ENCODE results near the gene ARTN. TPM values are rescaled to one million over a fixed set of nuclear protein-coding genes. Genes with fewer than 3 reads are reported as not detected.

Gene ARTN
- polyA plus RNA-seq, 3 donors: 0.15 TPM; not detected in 2

GRCh38 chr1:43936431-43937151, 3.0 kb downstream of the ARTN start:
- peak overlapping the region; percentile 61 for H2AFZ ChIP-seq (ENCODE audit: insufficient read depth, low read depth, low read length, poor library complexity, severe bottlenecking)
- intact Hi-C loops (cut with micrococcal nuclease): loop anchor here in 1 of 2 donors (10.0 kb wide), 1 partner anchor 402 kb away; the partner anchor contains the start of gene PTPRF
- H3K4me2 ChIP-seq (replicated peaks; ENCODE audit: extremely low read depth, low read length, poor library complexity, severe bottlenecking): peak overlapping the region; percentile 86
- Mint-ChIP-seq H3K4me3 (peak overlapping the region; percentile 62 to 77), H3K27me3 (ENCODE audit: low read depth in 3 of 3) (peaks cover 6 to 25% (median 11%) of the 10 kb centered on the region in 3 donors), H3K27ac (no peak overlapping the region), H3K36me3 (peaks cover 0 to 9% of the 10 kb centered on the region in 2 donors), H3K9me3 (no peaks in the 10 kb centered on the region), H3K4me1 (peaks cover 46% of the 10 kb centered on the region)
- no peaks in the 10 kb centered on the region for H4K20me1 ChIP-seq (ENCODE audit: insufficient read depth, low read length)
- peaks cover 0 to 7% of the 10 kb centered on the region in 2 donors for H3K27me3 ChIP-seq (ENCODE audit: control insufficient read depth in 2 of 2, insufficient read depth in 2 of 2, low read length in 2 of 2)
- TF ChIP-seq CTCF (IDR thresholded peaks at IDR 0.05): no peak
- no peaks in the 10 kb centered on the region for H3K36me3 ChIP-seq (replicated peaks in 1 of 2; ENCODE audit: control insufficient read depth in 1 of 2, insufficient read depth in 2 of 2, low read length in 2 of 2)
- peaks cover 13% of the 10 kb centered on the region for H3K79me2 ChIP-seq (ENCODE audit: insufficient read depth, low read length)
- H3K4me3 ChIP-seq (replicated peaks in 1 of 3; ENCODE audit: low read depth in 2 of 3, low read length in 3 of 3): peak overlapping the region in 2 of 3 experiments; percentile 2 to 68
- WGBS (ENCODE audit: insufficient coverage): 6% methylated on average over 54 of the region's 56 CpGs
- H3K27ac ChIP-seq (ENCODE audit: low read depth in 1 of 2, low read length in 2 of 2): no peak overlapping the region
- peak; percentile 42 to 49 (median 49) for DNase-seq
- peak overlapping the region; percentile 19 for H3K9ac ChIP-seq (ENCODE audit: insufficient read depth, low read length, poor library complexity, severe bottlenecking)
- H3K9me3 ChIP-seq (replicated peaks in 1 of 2; ENCODE audit: control insufficient read depth in 1 of 2, insufficient read depth in 1 of 2, low read length in 2 of 2): no peaks in the 10 kb centered on the region
- H3K4me1 ChIP-seq (ENCODE audit: control insufficient read depth in 1 of 2, insufficient read depth in 2 of 2, low read length in 2 of 2): peaks cover 35 to 39% of the 10 kb centered on the region in 2 donors

- intact Hi-C loops (cut with micrococcal nuclease): loop anchor here in 1 of 2 donors (10.0 kb wide), 1 partner anchor 403 kb away; the partner anchor contains the start of gene PTPRF
- H3K4me2 ChIP-seq (replicated peaks; ENCODE audit: extremely low read depth, low read length, poor library complexity, severe bottlenecking): no peak overlapping the region
- no peaks in the 10 kb centered on the region for H3K9me3 ChIP-seq (replicated peaks in 1 of 2; ENCODE audit: control insufficient read depth in 1 of 2, insufficient read depth in 1 of 2, low read length in 2 of 2)
- Mint-ChIP-seq H3K4me3 (no peak overlapping the region), H3K27me3 (ENCODE audit: low read depth in 3 of 3) (peaks cover 6 to 25% (median 11%) of the 10 kb centered on the region in 3 donors), H3K4me1 (peaks cover 46% of the 10 kb centered on the region), H3K36me3 (peaks cover 0 to 9% of the 10 kb centered on the region in 2 donors), H3K9me3 (no peaks in the 10 kb centered on the region), H3K27ac (peak overlapping the region in 1 of 7 donors; percentile 41)
- DNase-seq: no peak
- H3K27ac ChIP-seq (ENCODE audit: low read depth in 1 of 2, low read length in 2 of 2): no peak overlapping the region
- no peak overlapping the region for H3K9ac ChIP-seq (ENCODE audit: insufficient read depth, low read length, poor library complexity, severe bottlenecking)
- H3K4me1 ChIP-seq (ENCODE audit: control insufficient read depth in 1 of 2, insufficient read depth in 2 of 2, low read length in 2 of 2): peaks cover 35 to 39% of the 10 kb centered on the region in 2 donors
- H4K20me1 ChIP-seq (ENCODE audit: insufficient read depth, low read length): no peaks in the 10 kb centered on the region
- H2AFZ ChIP-seq (ENCODE audit: insufficient read depth, low read depth, low read length, poor library complexity, severe bottlenecking): no peak overlapping the region
- H3K36me3 ChIP-seq (replicated peaks in 1 of 2; ENCODE audit: control insufficient read depth in 1 of 2, insufficient read depth in 2 of 2, low read length in 2 of 2): no peaks in the 10 kb centered on the region
- TF ChIP-seq CTCF (IDR thresholded peaks at IDR 0.05): no peak
- 100% methylated on average over 4 of the region's 8 CpGs for WGBS (ENCODE audit: insufficient coverage)
- H3K27me3 ChIP-seq (ENCODE audit: control insufficient read depth in 2 of 2, insufficient read depth in 2 of 2, low read length in 2 of 2): peaks cover 0 to 7% of the 10 kb centered on the region in 2 donors
- peaks cover 13% of the 10 kb centered on the region for H3K79me2 ChIP-seq (ENCODE audit: insufficient read depth, low read length)
- no peak overlapping the region for H3K4me3 ChIP-seq (replicated peaks in 1 of 3; ENCODE audit: low read depth in 2 of 3, low read length in 3 of 3)
These were observed 3.7 kb downstream of the ARTN start for GRCh38 chr1:43937179-43937865.

Data from CD14-positive monocyte (primary cell).